Daoy (cell line): ENCODE results near the gene DNASE1L1. TPM values are rescaled to one million over a fixed set of nuclear protein-coding genes. Genes with fewer than 3 reads are reported as not detected.

ENCODE experiments used
- DNase-seq: peaks from one replicate; pipeline ENCODE4 v3.0.0-alpha.2; 2015; ENCODE audit warnings: low read depth
- total RNA-seq: library from RNA; depleted of rRNA; stranded (reverse); fragments of >200 nt; shearing (Covaris generic); gene quantifications from 2 replicates; pipeline ENCODE4 v1.2.3, GENCODE V29; 2014

The DNASE1L1 gene
- total RNA-seq, 1 experiment from 2014 or later = 7.2 TPM

GRCh38 chrX:154382483-154383069, 26.5 kb downstream of the DNASE1L1 start:
- DNase-seq = no peak

GRCh38 chrX:154381271-154381670, 27.8 kb downstream of the DNASE1L1 start:
- DNase-seq = no peak

DNA sequence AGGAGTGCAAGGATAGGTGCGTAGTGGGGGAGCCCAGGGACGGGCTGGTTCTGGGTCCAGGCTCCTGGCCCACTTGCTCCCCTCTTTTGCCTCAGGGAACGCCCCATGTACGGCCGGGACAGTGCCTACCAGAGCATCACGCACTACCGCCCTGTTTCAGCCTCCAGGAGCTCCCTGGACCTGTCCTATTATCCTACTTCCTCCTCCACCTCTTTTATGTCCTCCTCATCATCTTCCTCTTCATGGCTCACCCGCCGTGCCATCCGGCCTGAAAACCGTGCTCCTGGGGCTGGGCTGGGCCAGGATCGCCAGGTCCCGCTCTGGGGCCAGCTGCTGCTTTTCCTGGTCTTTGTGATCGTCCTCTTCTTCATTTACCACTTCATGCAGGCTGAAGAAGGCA, 28.3 kb downstream of the DNASE1L1 start:
- DNase-seq = no peak

DNA sequence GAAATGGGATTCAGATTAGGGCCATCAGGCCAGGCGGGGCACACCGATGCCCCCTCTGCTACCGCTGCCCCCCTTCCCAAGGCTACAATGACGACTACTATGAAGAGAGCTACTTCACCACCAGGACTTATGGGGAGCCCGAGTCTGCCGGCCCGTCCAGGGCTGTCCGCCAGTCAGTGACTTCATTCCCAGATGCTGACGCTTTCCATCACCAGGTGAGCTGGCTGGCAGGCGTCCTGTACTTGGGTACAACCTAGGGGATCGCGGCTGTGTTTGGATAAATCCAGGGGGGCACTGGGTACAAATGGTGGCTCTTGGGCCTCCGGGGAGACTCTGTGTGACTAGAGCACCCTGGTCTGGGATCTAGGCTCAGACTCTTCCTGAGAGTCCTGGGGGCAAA, 28.9 kb downstream of the DNASE1L1 start:
- DNase-seq = no peak

GRCh38 chrX:154379569-154379951, 29.5 kb downstream of the DNASE1L1 start:
- DNase-seq = no peak

DNA sequence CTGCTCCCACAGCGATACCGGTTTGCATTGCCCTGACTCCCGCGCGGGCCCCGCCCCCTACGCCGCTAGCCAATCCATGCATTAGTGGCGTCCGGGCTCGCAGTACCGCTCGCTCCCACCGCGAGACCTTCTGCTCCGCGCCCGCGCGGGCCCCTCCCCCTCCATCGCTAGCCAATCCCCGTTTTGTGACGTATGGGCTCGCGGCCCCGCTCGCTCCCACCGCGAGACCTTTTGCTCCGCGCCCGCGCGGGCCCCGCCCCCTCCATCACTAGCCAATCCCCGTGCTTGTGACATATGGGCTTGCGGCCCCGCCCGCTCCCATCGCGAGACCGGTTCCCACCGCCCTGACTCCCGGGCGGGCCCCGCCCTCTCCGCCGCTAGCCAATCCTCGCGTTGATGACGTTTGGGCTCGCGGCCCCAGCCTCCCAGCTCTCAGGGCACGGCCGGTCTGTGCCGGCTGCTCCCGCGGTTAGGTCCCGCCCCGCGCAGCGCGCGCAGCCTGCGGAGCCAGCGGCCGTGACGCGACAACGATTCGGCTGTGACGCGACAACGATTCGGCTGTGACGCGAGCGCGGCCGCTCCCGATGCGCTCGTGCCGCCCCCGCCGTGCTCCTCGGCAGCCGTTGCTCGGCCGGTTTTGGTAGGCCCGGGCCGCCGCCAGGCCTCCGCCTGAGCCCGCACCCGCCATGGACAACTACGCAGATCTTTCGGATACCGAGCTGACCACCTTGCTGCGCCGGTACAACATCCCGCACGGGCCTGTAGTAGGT, 30.1 kb downstream of the DNASE1L1 start, which contains the start of gene EMD:
Gene EMD, plus strand, starts transcription at position 497 of the 770 bp plus-strand sequence. Its CDS starts 190 bp downstream, at position 687.
- peak; percentile 97 for DNase-seq

GRCh38 chrX:154378059-154378798, 30.8 kb downstream of the DNASE1L1 start:
- DNase-seq = peak; percentile 69

DNA sequence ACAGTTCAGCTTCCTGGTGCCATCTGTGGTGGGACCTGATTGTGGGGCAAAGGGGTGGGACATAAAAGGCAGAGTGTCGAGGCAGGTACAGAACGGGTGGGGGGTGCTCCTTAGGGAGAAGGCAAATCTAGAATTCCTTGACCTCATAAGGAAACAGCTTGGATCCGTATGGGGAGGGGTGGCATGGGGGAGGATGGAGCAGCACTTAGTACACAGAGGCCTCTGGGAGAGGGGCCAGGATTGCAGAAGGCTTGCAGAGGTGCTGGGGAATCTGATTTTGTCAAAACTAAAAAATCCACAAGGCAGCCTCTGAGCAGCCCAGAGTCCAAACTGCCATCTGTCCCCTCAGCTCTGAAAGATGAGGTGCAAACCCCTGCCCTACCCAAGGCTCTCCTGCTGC, 32.3 kb downstream of the DNASE1L1 start:
- DNase-seq = no peak

DNA sequence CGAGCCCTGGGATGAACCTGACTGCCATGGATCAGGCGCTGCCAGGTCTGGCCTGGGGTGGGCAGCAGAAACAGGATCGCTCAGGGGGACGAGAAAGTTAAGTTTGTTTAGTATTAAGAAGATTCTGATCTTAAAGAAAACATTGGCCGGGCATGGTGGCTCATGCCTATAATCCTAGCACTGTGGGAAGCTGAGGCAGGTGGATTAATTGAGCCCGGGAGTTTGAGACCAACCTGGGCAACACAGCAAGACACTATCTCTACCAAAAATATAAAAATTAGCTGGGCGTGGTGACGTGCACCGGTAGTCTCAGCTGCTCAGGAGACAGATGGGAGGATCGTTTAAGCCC, 33.9 kb downstream of the DNASE1L1 start:
- DNase-seq = no peak

GRCh38 chrX:154374313-154375155, 34.5 kb downstream of the DNASE1L1 start, which contains the start of gene FLNA:
FLNA (minus strand) TSS chrX:154374634; CDS start chrX:154371245, 3,389 bp downstream.
- DNase-seq = no peak

DNA sequence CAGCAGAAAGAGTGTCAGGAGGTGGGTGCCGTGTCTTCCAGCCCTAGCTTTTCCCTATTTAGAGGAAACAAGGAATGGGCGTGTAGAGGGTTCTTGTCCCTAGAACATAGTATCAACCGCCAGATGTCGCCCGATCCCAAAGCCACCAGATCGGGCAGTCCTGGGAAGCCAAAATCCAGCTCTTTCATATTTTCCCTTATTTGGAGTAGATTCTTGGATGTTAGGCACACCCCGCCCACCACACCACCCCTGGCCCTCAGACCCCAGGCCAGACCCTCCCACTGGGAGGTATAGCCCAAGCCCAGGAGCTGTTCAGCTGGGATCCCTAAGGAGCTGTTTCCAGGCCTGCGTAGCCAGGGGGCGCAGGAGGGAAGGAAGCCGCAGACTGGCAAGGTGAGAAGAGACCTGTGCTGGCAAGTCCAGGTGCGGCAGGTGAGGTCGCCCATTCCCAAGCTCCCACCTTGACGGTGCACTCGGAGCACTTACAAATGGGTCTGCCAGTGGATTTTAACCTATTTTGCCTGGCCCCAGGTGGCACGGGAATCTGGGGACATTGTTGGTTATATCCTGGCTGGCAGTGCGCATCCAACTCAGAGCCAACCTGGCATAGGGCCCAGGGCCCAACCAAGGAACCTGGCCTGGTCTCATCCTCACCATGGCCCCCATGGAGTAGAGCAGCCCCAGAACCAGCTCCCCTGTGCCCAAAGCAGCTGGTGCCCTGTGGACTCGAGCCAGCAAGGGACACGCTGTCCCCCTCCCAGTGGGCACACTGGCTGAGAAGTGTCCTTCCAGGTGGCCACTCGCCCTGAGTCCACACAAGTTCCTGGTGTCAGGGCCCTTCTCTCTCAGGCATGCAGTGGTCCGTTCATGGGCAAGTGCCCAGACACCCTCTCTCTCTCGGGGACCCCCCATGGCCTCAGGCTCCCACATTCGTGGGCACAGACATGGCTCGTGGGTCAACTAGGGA, 35.4 kb downstream of the DNASE1L1 start:
- peak; percentile 68 for DNase-seq

- DNase-seq = no peak
These were observed 36.4 kb downstream of the DNASE1L1 start for GRCh38 chrX:154372612-154373022.

GRCh38 chrX:154371789-154372300, 37.2 kb downstream of the DNASE1L1 start:
- peak; percentile 37 for DNase-seq

DNA sequence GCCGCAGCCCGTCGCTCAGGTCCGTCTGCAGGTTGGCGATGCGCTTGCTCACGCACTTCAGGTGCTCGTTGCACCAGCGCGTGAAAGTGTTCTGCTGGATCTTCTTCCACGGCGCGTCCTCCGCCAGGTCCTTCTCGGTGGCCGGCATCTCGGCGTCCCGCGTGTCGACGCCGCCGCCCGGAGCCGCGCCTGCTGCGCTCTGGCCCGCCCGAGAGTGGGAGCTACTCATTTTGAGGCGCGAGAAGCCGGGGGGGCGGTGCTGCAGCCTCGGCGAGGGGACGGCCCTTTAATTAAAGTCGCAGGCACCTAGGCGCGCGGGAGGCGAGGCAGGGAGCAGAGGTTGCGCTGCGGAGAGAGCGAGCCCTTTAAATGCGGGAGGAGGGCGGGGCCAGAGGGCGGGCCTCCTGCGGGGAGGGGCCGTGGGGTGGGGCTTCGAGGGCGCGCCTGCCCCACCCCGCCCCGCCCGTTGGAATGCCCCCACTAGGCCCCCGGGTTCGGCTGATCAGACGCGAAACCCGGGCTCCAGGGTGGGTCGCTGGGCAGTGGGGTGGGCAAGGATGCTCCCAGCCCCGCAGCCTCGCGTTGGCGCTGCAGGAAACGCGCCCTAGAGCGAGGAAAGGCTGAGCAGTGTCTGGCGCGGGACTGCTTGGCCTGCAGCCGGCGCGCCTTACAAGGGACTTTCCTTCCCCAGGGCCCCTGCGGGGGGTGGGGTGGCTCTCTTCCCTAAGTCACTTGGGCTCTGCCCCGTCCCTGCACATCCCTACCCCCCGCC, 37.9 kb downstream of the DNASE1L1 start:
- DNase-seq = peak; percentile 94

DNA sequence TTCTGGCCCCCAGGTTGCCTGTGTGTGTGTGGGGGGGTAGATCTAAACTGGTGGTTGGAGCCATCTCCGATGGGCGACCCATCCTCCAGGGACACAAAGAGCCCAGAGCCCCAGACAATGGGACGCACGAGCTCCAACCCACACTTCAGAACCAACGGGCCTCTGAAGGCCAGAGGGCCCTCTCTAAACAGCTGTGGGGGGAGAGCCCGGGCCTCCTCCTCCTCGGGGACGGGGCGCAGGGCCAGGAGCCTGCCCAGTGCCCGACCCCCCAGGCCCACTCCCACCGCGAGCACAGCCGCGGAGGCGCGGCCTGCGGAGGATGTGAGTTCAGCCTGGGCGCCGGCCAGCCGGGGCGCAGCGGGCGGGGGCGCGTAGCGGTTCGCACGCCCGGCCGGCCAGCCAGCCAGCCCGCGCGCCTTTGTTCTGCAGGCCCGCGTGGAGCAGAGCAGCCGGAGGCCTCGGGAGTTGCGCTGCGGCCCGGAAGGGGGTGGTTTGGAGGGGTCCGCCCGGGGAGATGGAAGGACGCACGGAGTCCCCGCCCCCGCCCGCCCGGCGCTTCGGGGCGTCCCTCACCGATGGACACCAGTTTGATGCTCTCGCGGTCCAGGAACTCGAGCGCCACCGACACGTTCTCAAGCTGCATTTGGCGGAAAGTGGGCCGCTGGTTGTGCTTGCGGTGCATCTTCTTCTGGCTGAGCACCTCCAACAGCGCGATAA, 38.6 kb downstream of the DNASE1L1 start:
- DNase-seq = no peak

- peak; percentile 94 for DNase-seq
These were observed 39.4 kb downstream of the DNASE1L1 start for GRCh38 chrX:154369449-154370299.

DNA sequence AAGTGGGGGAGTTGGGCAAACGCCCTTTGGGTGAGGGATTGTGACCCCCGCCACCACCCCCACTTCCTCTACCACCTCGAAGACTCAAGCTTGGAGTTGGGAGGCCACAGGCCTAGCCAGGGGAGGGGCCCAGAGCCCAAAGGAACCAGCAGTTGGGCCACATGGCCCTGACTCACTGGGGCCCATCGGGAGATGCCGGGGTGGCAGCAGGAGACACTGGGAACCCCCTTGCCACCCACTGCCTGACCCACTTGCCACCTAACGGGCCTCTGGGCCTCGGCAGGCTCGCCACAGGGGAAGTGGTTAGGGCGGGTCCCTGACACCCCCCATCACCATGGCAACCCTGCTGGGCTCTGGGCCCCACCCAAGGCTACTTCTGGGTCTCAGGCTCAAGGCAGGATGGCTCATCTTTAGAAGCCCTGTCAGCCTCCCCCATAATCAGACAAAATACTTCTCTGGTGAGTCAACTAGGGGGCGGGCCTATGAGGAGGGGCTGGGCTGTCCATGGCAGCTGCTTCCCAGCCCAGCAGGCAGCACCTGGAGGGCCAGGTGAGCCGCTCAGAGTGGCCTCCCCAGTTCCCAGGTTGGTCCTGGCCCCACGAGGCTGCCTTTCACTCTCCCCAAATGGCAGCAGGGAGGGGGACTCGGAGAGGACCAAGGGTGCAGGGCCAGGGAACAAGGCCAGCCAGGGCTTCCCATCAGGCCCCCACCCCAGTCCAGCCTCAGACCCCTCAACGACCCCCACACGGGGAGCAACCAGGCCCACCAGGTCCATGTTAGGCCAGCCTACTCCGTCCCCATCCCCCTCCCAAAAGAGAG, 40.2 kb downstream of the DNASE1L1 start:
- peak; percentile 94 for DNase-seq
